Neural progenitor cell (in vitro differentiated cells): Measurements from ENCODE around the gene TMEM190.

Experiments
- CTCF ChIP-seq: fragments of 200-600 bp; sonication (generic); IDR thresholded peaks from 2 replicates; pipeline ENCODE4 v1.5.1; 2017; ENCODE audit warnings: antibody characterized with exemption, mild to moderate bottlenecking
- EZH2 ChIP-seq: fragments of 200-600 bp; sonication (generic); IDR thresholded peaks from 2 replicates; pipeline ENCODE4 v1.6.1; 2017; ENCODE audit warnings: antibody characterized with exemption, mild to moderate bottlenecking, moderate library complexity
- EZH2phosphoT487 ChIP-seq: fragments of 200-600 bp; sonication (generic); IDR thresholded peaks from 2 replicates; pipeline ENCODE4 v1.6.1; 2017; ENCODE audit warnings: antibody characterized with exemption

DNA sequence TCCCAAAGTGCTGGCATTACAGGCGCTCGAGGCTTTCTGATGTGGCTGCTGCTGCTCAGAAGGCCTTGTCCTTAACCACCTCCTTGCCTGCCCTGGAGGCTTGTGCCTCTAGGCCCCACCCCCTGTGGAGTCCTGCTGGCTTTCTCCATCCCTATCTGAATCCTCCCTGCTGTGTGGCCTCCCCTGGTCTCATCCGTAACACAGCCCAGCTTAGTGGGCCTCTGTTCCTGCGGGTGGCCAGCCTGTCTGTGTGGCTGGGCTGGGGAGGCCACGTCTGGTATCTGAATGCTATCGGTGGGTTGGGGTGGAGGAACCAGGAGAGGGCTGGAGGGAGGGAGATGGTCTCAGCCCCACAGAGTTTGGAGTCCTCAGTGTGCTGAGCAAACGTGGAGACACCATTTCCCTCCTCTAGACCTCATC, 13.8 kb downstream of the TMEM190 start:
- no peak for TF ChIP-seq EZH2
- no peak for TF ChIP-seq CTCF
- no peak for TF ChIP-seq EZH2phosphoT487
